Loucy (cell line): Measurements from ENCODE around the gene INVS.

Experiments used
- H2AFZ ChIP-seq: fragments of 200-600 bp; sonication (generic); 2 replicates; pipeline ENCODE4 v1.6.0; 2016; ENCODE audit warnings: antibody characterized with exemption, mild to moderate bottlenecking, low read length, moderate library complexity
- H3F3A ChIP-seq: fragments of 200-600 bp; 2 replicates; pipeline ENCODE4 v1.6.0; 2016; ENCODE audit warnings: antibody characterized with exemption, low read depth, mild to moderate bottlenecking
- H3K27me3 ChIP-seq: fragments of 200-600 bp; sonication (generic); 2 replicates; pipeline ENCODE4 v1.6.1; 2014; ENCODE audit warnings: low read length, mild to moderate bottlenecking; ENCODE audit not compliant: insufficient read depth, poor library complexity, severe bottlenecking
- H3K36me3 ChIP-seq: fragments of 200-600 bp; sonication (generic); 2 replicates; pipeline ENCODE4 v1.6.1; 2016; ENCODE audit warnings: low read length; ENCODE audit not compliant: insufficient read depth
- H3K4me1 ChIP-seq: fragments of 200-600 bp; sonication (generic); 2 replicates; pipeline ENCODE4 v1.5.1; 2014; ENCODE audit warnings: low read length, mild to moderate bottlenecking; ENCODE audit not compliant: insufficient read depth, poor library complexity, severe bottlenecking
- H3K4me2 ChIP-seq: fragments of 200-600 bp; sonication (generic); 2 replicates; pipeline ENCODE4 v1.6.0; 2014; ENCODE audit warnings: antibody characterized with exemption, low read length, low read depth, mild to moderate bottlenecking; ENCODE audit not compliant: poor library complexity, severe bottlenecking
- H3K4me3 ChIP-seq: fragments of 200-600 bp; sonication (generic); 2 replicates; pipeline ENCODE4 v1.5.1; 2014; ENCODE audit warnings: low read length, mild to moderate bottlenecking, mixed read lengths; ENCODE audit not compliant: poor library complexity, severe bottlenecking
- H3K79me2 ChIP-seq: fragments of 200-600 bp; sonication (generic); 2 replicates; pipeline ENCODE4 v1.6.1; 2014; ENCODE audit warnings: low read length; ENCODE audit not compliant: insufficient read depth
- H3K9ac ChIP-seq: fragments of 200-600 bp; sonication (generic); 2 replicates; pipeline ENCODE4 v1.6.0; 2014; ENCODE audit warnings: mild to moderate bottlenecking, low read depth, low read length, moderate library complexity; ENCODE audit not compliant: poor library complexity, severe bottlenecking
- H3K9me2 ChIP-seq: fragments of 200-600 bp; sonication (generic); replicated peaks from 2 replicates; pipeline ENCODE4 v1.6.1; 2016; ENCODE audit warnings: low read depth, low read length, mixed read lengths
- H3K9me3 ChIP-seq: fragments of 200-600 bp; sonication (generic); 2 replicates; pipeline ENCODE4 v1.6.1; 2014; ENCODE audit warnings: mild to moderate bottlenecking, antibody characterized with exemption, low read length, low read depth; ENCODE audit not compliant: insufficient read depth
- H4K20me1 ChIP-seq: fragments of 200-600 bp; sonication (generic); 2 replicates; pipeline ENCODE4 v1.6.0; 2014; ENCODE audit warnings: antibody characterized with exemption, low read length, mild to moderate bottlenecking; ENCODE audit not compliant: insufficient read depth, poor library complexity, severe bottlenecking
- EZH2phosphoT487 ChIP-seq: fragments of 200-600 bp; IDR thresholded peaks from 2 replicates; pipeline ENCODE4 v1.6.1; 2018; ENCODE audit warnings: antibody characterized with exemption, mild to moderate bottlenecking, moderate library complexity, borderline replicate concordance
- TF ChIP-seq, protein P1 (sequence below): fragments of 200-600 bp; sonication (generic); conservative IDR thresholded peaks from 2 replicates; pipeline ENCODE4 v1.5.1; 2014; ENCODE audit warnings: mild to moderate bottlenecking, antibody characterized with exemption, low read length

Gene INVS

GRCh38 chr9:100096378-100096916 is 2.6 kb upstream of the INVS start:
- Histone ChIP-seq H3K4me2 (peak overlapping the region; percentile 84), H4K20me1 (peaks cover 58% of the 10 kb centered on the region), H3K27me3 (no peaks in the 10 kb centered on the region), H3F3A (no peaks in the 10 kb centered on the region), H3K9ac (peak overlapping the region; percentile 92), H3K36me3 (no peaks in the 10 kb centered on the region), H3K79me2 (peaks cover 84% of the 10 kb centered on the region), H3K9me2 (no peaks in the 10 kb centered on the region), H2AFZ (no peak overlapping the region), H3K4me3 (peak overlapping the region; percentile 91), H3K9me3 (no peaks in the 10 kb centered on the region), H3K4me1 (peaks cover 48% of the 10 kb centered on the region)
- TF ChIP-seq, protein P1, sequence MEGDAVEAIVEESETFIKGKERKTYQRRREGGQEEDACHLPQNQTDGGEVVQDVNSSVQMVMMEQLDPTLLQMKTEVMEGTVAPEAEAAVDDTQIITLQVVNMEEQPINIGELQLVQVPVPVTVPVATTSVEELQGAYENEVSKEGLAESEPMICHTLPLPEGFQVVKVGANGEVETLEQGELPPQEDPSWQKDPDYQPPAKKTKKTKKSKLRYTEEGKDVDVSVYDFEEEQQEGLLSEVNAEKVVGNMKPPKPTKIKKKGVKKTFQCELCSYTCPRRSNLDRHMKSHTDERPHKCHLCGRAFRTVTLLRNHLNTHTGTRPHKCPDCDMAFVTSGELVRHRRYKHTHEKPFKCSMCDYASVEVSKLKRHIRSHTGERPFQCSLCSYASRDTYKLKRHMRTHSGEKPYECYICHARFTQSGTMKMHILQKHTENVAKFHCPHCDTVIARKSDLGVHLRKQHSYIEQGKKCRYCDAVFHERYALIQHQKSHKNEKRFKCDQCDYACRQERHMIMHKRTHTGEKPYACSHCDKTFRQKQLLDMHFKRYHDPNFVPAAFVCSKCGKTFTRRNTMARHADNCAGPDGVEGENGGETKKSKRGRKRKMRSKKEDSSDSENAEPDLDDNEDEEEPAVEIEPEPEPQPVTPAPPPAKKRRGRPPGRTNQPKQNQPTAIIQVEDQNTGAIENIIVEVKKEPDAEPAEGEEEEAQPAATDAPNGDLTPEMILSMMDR, result no peak
- TF ChIP-seq EZH2phosphoT487, result no peak

GRCh38 chr9:100098046-100098886 is 777 bp upstream of the INVS start:
- no peaks in the 10 kb centered on the region for H3K36me3 ChIP-seq
- H3F3A ChIP-seq, result no peaks in the 10 kb centered on the region
- H3K9ac ChIP-seq, result peak overlapping the region; percentile 92
- peaks cover 68% of the 10 kb centered on the region for H3K79me2 ChIP-seq
- H3K4me2 ChIP-seq, result peak overlapping the region; percentile 84
- H3K4me1 ChIP-seq, result peaks cover 41% of the 10 kb centered on the region
- no peaks in the 10 kb centered on the region for H3K27me3 ChIP-seq
- H3K4me3 ChIP-seq, result peak overlapping the region; percentile 91
- H4K20me1 ChIP-seq, result peaks cover 40% of the 10 kb centered on the region
- peak overlapping the region; percentile 65 for H2AFZ ChIP-seq
- TF ChIP-seq, protein P1, result no peak
- TF ChIP-seq EZH2phosphoT487, result no peak
- no peaks in the 10 kb centered on the region for H3K9me2 ChIP-seq
- no peaks in the 10 kb centered on the region for H3K9me3 ChIP-seq

DNA sequence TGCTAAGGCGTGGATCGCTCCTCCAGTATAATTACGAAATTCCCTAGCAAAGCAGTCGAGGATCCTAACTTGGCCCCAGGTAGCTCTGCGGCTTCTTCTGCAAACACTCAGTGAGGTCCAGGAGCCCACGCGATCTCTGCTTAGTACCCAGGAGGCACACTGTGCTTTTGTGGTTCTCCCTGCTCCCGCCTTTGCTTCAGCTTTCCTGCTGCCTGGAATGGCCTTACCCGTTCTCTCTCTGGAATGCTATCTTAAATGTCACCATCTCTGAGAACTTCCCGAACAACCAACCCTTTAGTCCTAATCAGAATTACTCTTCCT is 639 bp downstream of the INVS start:
- H3K27me3 ChIP-seq, result no peaks in the 10 kb centered on the region
- peaks cover 34% of the 10 kb centered on the region for H3K4me1 ChIP-seq
- peak overlapping the region; percentile 91 for H3K4me3 ChIP-seq
- H2AFZ ChIP-seq, result peak overlapping the region; percentile 79
- H4K20me1 ChIP-seq, result peaks cover 32% of the 10 kb centered on the region
- H3K9me3 ChIP-seq, result no peaks in the 10 kb centered on the region
- no peak for TF ChIP-seq EZH2phosphoT487
- TF ChIP-seq, protein P1, result no peak
- peak overlapping the region; percentile 94 for H3K4me2 ChIP-seq
- no peaks in the 10 kb centered on the region for H3K9me2 ChIP-seq
- H3K9ac ChIP-seq, result peak overlapping the region; percentile 81
- no peaks in the 10 kb centered on the region for H3K36me3 ChIP-seq
- peaks cover 54% of the 10 kb centered on the region for H3K79me2 ChIP-seq
- no peaks in the 10 kb centered on the region for H3F3A ChIP-seq
